Peyer's patch (tissue), 4 donors: ENCODE results near the gene LMF1. TPM values are rescaled to one million over a fixed set of nuclear protein-coding genes. Genes with fewer than 3 reads are reported as not detected.

ENCODE experiments used
- DNase-seq, 3 donors: peaks; one replicate each; pipeline ENCODE4 v3.0.0-alpha.2; 2017 to 2019
- H3K27ac ChIP-seq, 4 donors: fragments of 200-600 bp; sonication (generic); one replicate each; pipeline ENCODE4 v1.5.1; 2016 to 2019
- H3K27me3 ChIP-seq, 2 donors: fragments of 200-600 bp; sonication (generic); one replicate each; pipeline ENCODE4 v1.5.1; 2019
- H3K36me3 ChIP-seq, 3 donors: fragments of 200-600 bp; sonication (generic); one replicate each; pipeline ENCODE4 v1.5.1; 2016 to 2019
- H3K4me1 ChIP-seq, 4 donors: fragments of 200-600 bp; sonication (generic); one replicate each; pipeline ENCODE4 v1.5.1; 2016 to 2019
- H3K4me3 ChIP-seq, 4 donors: fragments of 200-600 bp; sonication (generic); 1 replicate in 3 of 4; 2 replicates in 1 of 4; pipeline ENCODE4 v1.5.1; 2016 to 2019; ENCODE audit warnings: mild to moderate bottlenecking in 1 of 4
- H3K9me3 ChIP-seq, 4 donors: fragments of 200-600 bp; sonication (generic); one replicate each; pipeline ENCODE4 v1.5.1; 2016 to 2019; ENCODE audit warnings: mild to moderate bottlenecking in 1 of 4
- POLR2A ChIP-seq, 2 donors: fragments of 450-650 bp; IDR thresholded peaks; one replicate each; pipeline ENCODE4 v1.5.1; 2017; ENCODE audit warnings: antibody characterized with exemption in 2 of 2, mild to moderate bottlenecking in 2 of 2, moderate library complexity in 2 of 2
- total RNA-seq, 4 donors: library from RNA; depleted of rRNA; stranded (reverse); fragments of >200 nt; gene quantifications; one replicate each; pipeline ENCODE4 v1.1.0, GENCODE V29; 2016
- TF ChIP-seq, protein P1 (sequence below), 6 experiments: fragments of 450-650 bp in 4 of 6; fragments of 200-600 bp in 2 of 6; sonication (generic) in 1 of 6; IDR thresholded peaks; one replicate each; pipeline ENCODE4 v1.5.1; 2017 to 2019; ENCODE audit warnings: antibody characterized with exemption in 6 of 6, mild to moderate bottlenecking in 3 of 6, moderate library complexity in 1 of 6

The LMF1 gene
- total RNA-seq, 4 donors from 2014 or later: 16.3 to 85.4 (median 54.6) TPM

DNA sequence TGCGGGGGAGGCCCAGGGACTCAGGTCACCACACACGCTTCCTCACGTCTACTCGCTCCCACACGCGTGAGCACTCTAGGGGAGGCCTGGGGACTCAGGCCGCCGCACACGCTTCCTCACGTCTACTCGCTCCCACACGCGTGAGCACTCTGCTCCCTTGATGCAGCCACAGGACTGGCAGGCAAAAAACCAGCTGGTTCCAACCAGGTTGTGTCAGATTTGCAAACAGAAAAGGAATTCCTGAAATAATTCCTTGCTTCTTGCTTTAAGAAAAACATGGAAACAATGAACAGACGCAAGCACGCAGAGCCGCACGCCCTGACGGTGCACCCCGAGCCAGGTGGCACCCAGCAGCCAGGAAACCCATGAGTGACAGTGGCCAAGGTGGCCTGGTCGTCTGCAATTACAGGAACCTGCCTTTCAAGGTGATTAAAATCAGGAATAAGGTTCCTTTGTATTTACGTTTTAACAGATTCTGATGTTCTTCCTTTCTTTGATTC lies 37.9 kb downstream of the LMF1 start:
- TF ChIP-seq, protein P1, sequence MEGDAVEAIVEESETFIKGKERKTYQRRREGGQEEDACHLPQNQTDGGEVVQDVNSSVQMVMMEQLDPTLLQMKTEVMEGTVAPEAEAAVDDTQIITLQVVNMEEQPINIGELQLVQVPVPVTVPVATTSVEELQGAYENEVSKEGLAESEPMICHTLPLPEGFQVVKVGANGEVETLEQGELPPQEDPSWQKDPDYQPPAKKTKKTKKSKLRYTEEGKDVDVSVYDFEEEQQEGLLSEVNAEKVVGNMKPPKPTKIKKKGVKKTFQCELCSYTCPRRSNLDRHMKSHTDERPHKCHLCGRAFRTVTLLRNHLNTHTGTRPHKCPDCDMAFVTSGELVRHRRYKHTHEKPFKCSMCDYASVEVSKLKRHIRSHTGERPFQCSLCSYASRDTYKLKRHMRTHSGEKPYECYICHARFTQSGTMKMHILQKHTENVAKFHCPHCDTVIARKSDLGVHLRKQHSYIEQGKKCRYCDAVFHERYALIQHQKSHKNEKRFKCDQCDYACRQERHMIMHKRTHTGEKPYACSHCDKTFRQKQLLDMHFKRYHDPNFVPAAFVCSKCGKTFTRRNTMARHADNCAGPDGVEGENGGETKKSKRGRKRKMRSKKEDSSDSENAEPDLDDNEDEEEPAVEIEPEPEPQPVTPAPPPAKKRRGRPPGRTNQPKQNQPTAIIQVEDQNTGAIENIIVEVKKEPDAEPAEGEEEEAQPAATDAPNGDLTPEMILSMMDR (IDR thresholded peaks at IDR 0.05): no peak
- TF ChIP-seq POLR2A (IDR thresholded peaks at IDR 0.05): no peak

DNA sequence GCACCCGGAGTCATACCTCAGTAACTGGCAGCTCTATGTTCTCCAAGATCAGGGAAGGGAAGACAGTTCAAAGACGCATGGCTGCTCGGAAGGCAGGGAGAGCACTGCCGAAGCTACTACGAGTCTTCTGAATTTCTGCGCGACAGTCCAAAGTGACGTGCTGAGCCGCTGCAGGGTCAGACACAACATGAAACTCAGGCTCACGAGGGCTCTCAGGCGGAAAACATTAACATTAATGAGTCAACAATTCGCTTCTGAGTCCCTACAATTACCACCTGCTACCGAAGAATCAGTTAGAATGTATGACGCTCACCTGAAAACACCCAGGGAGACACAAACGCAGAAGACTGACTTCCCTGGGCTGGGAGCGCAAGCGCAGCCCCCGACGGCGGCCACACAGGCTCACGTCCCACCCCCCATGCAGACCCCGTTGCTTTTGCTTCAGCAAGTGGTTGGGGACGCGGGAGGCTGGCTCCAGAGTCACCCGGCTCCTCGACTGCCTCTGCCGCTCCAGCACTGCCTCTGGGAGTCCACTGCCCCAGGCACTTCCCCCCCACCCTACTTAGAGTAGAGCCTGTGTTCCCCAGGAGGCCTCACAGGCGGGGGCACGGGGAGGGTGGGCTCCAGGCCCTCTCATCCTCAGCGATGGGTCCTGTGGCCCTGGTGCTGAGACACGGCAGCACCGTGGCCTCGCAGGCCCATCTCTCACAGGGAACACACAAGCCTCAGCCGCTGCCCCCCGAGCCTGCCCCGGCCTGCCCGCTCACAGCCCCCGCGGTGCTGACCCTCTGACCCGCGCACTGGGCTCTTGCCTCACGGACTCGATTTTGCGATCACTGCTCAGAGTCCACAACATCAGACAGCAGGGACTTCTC lies 38.9 kb downstream of the LMF1 start:
- no peaks in the 10 kb centered on the region for H3K4me1 ChIP-seq
- no peaks in the 10 kb centered on the region for H3K9me3 ChIP-seq
- no peaks in the 10 kb centered on the region for H3K27me3 ChIP-seq
- DNase-seq: no peak
- no peak overlapping the region for H3K4me3 ChIP-seq
- H3K36me3 ChIP-seq: peaks cover 0 to 21% (median 0%) of the 10 kb centered on the region in 3 donors
- no peak overlapping the region for H3K27ac ChIP-seq
- TF ChIP-seq, protein P1 (IDR thresholded peaks at IDR 0.05): no peak
- no peak for TF ChIP-seq POLR2A (IDR thresholded peaks at IDR 0.05)

More for the DNA sequence above, 37.9 kb downstream of the LMF1 start:
- H3K27ac ChIP-seq: no peak overlapping the region
- peaks cover 0 to 21% (median 0%) of the 10 kb centered on the region in 3 donors for H3K36me3 ChIP-seq
- no peak overlapping the region for H3K4me3 ChIP-seq
- no peaks in the 10 kb centered on the region for H3K9me3 ChIP-seq
- no peaks in the 10 kb centered on the region for H3K27me3 ChIP-seq
- H3K4me1 ChIP-seq: no peaks in the 10 kb centered on the region
- DNase-seq: no peak

DNA sequence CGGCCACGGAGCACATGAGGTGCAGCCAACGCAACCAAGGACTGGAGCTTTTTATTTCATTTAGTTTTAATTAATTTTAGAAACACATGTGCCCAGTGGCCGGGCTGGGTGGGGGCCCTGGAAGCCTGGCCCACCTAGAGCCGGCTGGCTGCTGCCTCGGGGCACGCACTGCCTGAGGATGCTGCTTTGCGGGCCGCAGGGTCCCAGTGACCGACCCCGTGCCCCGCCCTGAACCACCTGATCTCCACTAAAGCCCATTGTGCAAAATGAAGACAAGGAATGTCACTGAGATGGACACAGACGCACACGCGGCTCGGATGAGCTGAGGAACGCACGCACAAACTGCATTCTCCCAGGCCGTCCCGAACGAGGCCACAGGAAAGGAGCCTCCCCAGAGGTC lies 39.6 kb downstream of the LMF1 start:
- H3K27me3 ChIP-seq: no peaks in the 10 kb centered on the region
- no peak overlapping the region for H3K27ac ChIP-seq
- peaks cover 0 to 21% (median 0%) of the 10 kb centered on the region in 3 donors for H3K36me3 ChIP-seq

DNA sequence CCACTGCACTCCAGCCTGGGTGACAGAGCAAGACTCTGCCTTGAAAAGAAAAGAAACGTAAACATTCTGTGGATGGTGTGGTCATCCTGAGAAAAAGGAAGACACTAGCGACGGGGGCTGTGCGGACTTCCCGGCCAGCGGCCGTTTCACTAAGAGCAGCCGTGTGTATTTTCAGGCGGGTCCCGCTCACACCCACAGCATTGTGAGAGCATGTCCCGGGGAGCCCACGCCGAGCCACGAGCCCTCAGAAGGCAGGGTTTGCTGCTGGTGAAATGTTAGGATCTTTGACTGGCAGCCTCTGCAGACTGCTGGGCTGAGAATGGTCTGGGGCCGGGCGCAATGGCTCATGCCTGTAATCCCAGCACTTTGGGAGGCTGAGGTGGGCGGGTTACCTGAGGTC lies 40.3 kb downstream of the LMF1 start:
- Histone ChIP-seq H3K27me3 (no peaks in the 10 kb centered on the region), H3K36me3 (peaks cover 0 to 21% (median 0%) of the 10 kb centered on the region in 3 donors), H3K9me3 (no peaks in the 10 kb centered on the region), H3K27ac (no peak overlapping the region), H3K4me3 (no peak overlapping the region), H3K4me1 (no peaks in the 10 kb centered on the region)
- TF ChIP-seq POLR2A (IDR thresholded peaks at IDR 0.05): no peak
- TF ChIP-seq, protein P1 (IDR thresholded peaks at IDR 0.05): no peak
- no peak for DNase-seq

More for the DNA sequence above, 39.6 kb downstream of the LMF1 start:
- DNase-seq: no peak
- H3K9me3 ChIP-seq: no peaks in the 10 kb centered on the region
- TF ChIP-seq, protein P1 (IDR thresholded peaks at IDR 0.05): no peak
- no peak for TF ChIP-seq POLR2A (IDR thresholded peaks at IDR 0.05)
- no peak overlapping the region for H3K4me3 ChIP-seq
- no peaks in the 10 kb centered on the region for H3K4me1 ChIP-seq

DNA sequence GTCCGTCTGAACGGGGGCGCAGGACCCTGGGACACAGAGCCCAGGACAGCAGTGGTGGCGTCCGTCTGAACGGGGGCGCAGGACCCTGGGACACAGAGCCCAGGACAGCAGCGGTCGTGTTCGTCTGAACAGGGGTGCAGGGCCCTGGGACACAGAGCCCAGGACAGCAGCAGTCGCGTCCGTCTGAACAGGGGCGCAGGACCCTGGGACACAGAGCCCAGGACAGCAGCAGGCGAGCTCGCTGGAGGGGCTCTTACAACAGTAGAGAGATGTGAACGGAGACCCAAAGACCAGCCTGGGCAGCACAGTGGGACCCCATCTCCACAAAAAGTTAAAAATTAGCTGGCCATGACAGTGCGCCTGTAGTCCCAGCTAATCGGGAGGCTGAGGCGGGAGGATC lies 40.7 kb downstream of the LMF1 start:
- TF ChIP-seq POLR2A (IDR thresholded peaks at IDR 0.05): no peak
- TF ChIP-seq, protein P1 (IDR thresholded peaks at IDR 0.05): no peak
- DNase-seq: no peak
- H3K36me3 ChIP-seq: peaks cover 0 to 21% (median 0%) of the 10 kb centered on the region in 3 donors

More for the DNA sequence above, 40.7 kb downstream of the LMF1 start:
- no peaks in the 10 kb centered on the region for H3K9me3 ChIP-seq
- no peaks in the 10 kb centered on the region for H3K27me3 ChIP-seq
- no peak overlapping the region for H3K27ac ChIP-seq
- H3K4me3 ChIP-seq: no peak overlapping the region
- H3K4me1 ChIP-seq: no peaks in the 10 kb centered on the region
